Nephron (organoid): ENCODE measurements around the gene PCDH1.

Experiments used
- H3K27ac Mint-ChIP-seq, 3 experiments: 2 replicates each; pipeline ENCODE4 v1.8.0; 2020; ENCODE audit warnings: mixed read lengths in 3 of 3, mild to moderate bottlenecking in 2 of 3, moderate library complexity in 1 of 3
- H3K27me3 Mint-ChIP-seq: 2 replicates; pipeline ENCODE4 v1.8.0; 2021; ENCODE audit warnings: low read depth, mild to moderate bottlenecking, moderate library complexity, mixed read lengths
- H3K36me3 Mint-ChIP-seq: 2 replicates; pipeline ENCODE4 v1.8.0; 2020; ENCODE audit warnings: low read depth, mixed read lengths
- H3K4me1 Mint-ChIP-seq: 2 replicates; pipeline ENCODE4 v1.8.0; 2020; ENCODE audit warnings: mixed read lengths
- H3K4me3 Mint-ChIP-seq, 3 experiments: 2 replicates each; pipeline ENCODE4 v1.8.0; 2020; ENCODE audit warnings: mild to moderate bottlenecking in 3 of 3, mixed read lengths in 3 of 3, moderate library complexity in 2 of 3
- H3K9me3 Mint-ChIP-seq: 2 replicates; pipeline ENCODE4 v1.8.0; 2020; ENCODE audit warnings: mixed read lengths
- CTCF ChIP-seq, 3 experiments: fragments of 200-600 bp; sonication (generic); IDR thresholded peaks; one replicate each; pipeline ENCODE4 v1.5.0; 2021; ENCODE audit warnings: antibody characterized with exemption in 3 of 3; ENCODE audit not compliant: unreplicated experiment in 3 of 3

Gene PCDH1

GRCh38 chr5:141811287-141812155 lies 66.7 kb downstream of the PCDH1 start:
- H3K4me1 Mint-ChIP-seq, result peaks cover 22% of the 10 kb centered on the region
- H3K4me3 Mint-ChIP-seq, result peak overlapping the region in 2 of 3 experiments; percentile 16 to 53
- H3K36me3 Mint-ChIP-seq, result no peaks in the 10 kb centered on the region
- H3K27ac Mint-ChIP-seq, result peak overlapping the region in 1 of 3 experiments; percentile 15
- peak; percentile 52 to 66 (median 63) for TF ChIP-seq CTCF (IDR thresholded peaks at IDR 0.05; ENCODE audit: unreplicated experiment in 3 of 3)
- H3K27me3 Mint-ChIP-seq, result peaks cover 68% of the 10 kb centered on the region
- no peaks in the 10 kb centered on the region for H3K9me3 Mint-ChIP-seq

DNA sequence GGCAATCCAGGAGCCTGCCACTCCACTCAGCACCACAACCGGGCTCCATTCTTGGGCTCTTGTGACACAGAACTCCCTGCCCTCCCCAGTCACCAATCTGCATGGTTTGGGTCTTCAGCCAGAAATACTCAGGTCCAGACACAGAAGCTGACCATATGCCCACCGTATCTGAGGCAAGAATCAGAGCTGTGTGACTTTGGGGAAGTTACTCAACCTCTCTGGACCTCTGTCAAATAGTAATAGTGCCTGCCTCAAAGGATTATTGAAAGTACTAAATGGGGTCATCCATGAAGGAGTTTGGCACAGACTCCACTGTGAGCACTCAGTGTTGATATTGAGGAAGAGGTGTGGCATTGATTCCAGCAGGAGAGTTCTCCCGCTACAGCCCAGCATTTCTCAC lies 67.5 kb downstream of the PCDH1 start:
- TF ChIP-seq CTCF (IDR thresholded peaks at IDR 0.05; ENCODE audit: unreplicated experiment in 3 of 3), result no peak
- H3K4me1 Mint-ChIP-seq, result peaks cover 27% of the 10 kb centered on the region
- H3K36me3 Mint-ChIP-seq, result no peaks in the 10 kb centered on the region
- no peaks in the 10 kb centered on the region for H3K9me3 Mint-ChIP-seq
- no peak overlapping the region for H3K27ac Mint-ChIP-seq
- peaks cover 65% of the 10 kb centered on the region for H3K27me3 Mint-ChIP-seq
- H3K4me3 Mint-ChIP-seq, result no peak overlapping the region

- Mint-ChIP-seq H3K27me3 (peaks cover 65% of the 10 kb centered on the region), H3K4me1 (peaks cover 28% of the 10 kb centered on the region), H3K9me3 (no peaks in the 10 kb centered on the region), H3K27ac (no peak overlapping the region), H3K4me3 (no peak overlapping the region), H3K36me3 (no peaks in the 10 kb centered on the region)
- no peak for TF ChIP-seq CTCF (IDR thresholded peaks at IDR 0.05; ENCODE audit: unreplicated experiment in 3 of 3)
These were observed 68.7 kb downstream of the PCDH1 start for GRCh38 chr5:141809380-141810096.

DNA sequence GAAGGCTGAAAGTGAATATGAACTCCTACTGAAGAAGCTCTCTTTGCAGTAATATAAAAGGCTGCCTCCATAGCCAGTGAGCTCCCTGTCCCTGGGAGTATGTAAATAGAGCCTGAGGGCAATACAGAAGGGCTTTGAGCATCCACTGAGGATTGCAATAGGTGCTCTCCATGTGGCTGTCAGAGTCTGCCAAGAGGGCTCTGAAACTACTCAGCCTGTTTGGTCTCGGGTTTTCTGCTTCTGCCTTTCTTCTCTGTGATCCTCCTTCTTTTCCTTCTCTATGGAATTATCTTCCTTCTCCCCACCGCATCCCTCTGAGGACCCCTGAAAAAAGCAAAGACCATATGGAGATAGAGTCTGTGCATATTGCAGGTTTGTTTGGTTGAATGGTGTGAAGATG lies 69.4 kb downstream of the PCDH1 start:
- TF ChIP-seq CTCF (IDR thresholded peaks at IDR 0.05; ENCODE audit: unreplicated experiment in 3 of 3), result no peak
- Mint-ChIP-seq H3K27ac (no peak overlapping the region), H3K27me3 (peaks cover 67% of the 10 kb centered on the region), H3K36me3 (no peaks in the 10 kb centered on the region), H3K4me1 (peaks cover 35% of the 10 kb centered on the region), H3K4me3 (peak overlapping the region in 1 of 3 experiments; percentile 2), H3K9me3 (no peaks in the 10 kb centered on the region)

DNA sequence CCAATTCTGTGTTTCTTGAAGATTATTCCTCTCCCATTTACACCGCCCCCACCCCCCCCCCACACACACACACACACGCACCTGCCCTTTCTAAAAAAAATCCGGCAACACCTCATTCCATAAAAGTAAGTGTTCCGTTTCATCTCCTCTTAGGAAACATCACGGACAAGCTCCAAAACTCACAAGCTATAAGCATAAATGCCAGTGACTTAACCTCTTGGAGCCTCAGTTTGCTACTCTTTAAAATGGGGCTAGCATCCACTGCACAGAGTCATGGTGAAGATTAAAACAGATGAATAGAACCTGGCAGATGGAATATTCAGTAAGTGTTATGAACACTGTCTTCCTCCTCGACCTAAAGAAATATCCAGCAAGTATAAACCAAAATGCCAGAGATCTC lies 70.5 kb downstream of the PCDH1 start:
- H3K27me3 Mint-ChIP-seq, result peaks cover 65% of the 10 kb centered on the region
- peaks cover 36% of the 10 kb centered on the region for H3K4me1 Mint-ChIP-seq
- H3K36me3 Mint-ChIP-seq, result no peaks in the 10 kb centered on the region
- no peaks in the 10 kb centered on the region for H3K9me3 Mint-ChIP-seq
- TF ChIP-seq CTCF (IDR thresholded peaks at IDR 0.05; ENCODE audit: unreplicated experiment in 3 of 3), result no peak
- H3K27ac Mint-ChIP-seq, result no peak overlapping the region
- no peak overlapping the region for H3K4me3 Mint-ChIP-seq
